ENCODE results near the gene PRRC2A. TPM values are rescaled to one million over a fixed set of nuclear protein-coding genes. Genes with fewer than 3 reads are reported as not detected.

Gene PRRC2A
- total and polyA plus RNA-seq, 4 donors: 73.7 to 157 (median 103) TPM

- peaks cover 2 to 9% (median 6%) of the 10 kb centered on the region in 5 donors for H3K4me1 ChIP-seq (ENCODE audit: control insufficient read depth in 5 of 5, insufficient read depth in 5 of 5, low read length in 5 of 5)
Measured at GRCh38 chr6:31582230-31582643, 38.3 kb upstream of the PRRC2A start, which contains the start of gene LTB. Gene LTB, minus strand, starts transcription at chr6:31582424. Its CDS starts 7 bp downstream, at chr6:31582417.

GRCh38 chr6:31585491-31585890 is 35.0 kb upstream of the PRRC2A start:
- Histone ChIP-seq H3K9me3 (ENCODE audit: control insufficient read depth in 4 of 4, insufficient read depth in 3 of 4, low read length in 3 of 4) (no peaks in the 10 kb centered on the region), H3K4me3 (no peak overlapping the region), H3K27ac (ENCODE audit: low read depth in 1 of 2, low read length in 1 of 2) (peak overlapping the region in 1 of 2 donors; percentile 43), H3K9ac (ENCODE audit: insufficient read depth in 1 of 2, low read length in 2 of 2) (no peak overlapping the region), H3K36me3 (ENCODE audit: control insufficient read depth in 4 of 4, insufficient read depth in 4 of 4, low read length in 4 of 4) (no peaks in the 10 kb centered on the region), H3K4me1 (ENCODE audit: control insufficient read depth in 5 of 5, insufficient read depth in 5 of 5, low read length in 5 of 5) (peaks cover 2 to 9% (median 6%) of the 10 kb centered on the region in 5 donors), H3K27me3 (ENCODE audit: control insufficient read depth in 3 of 3, insufficient read depth in 3 of 3, low read length in 2 of 3) (peaks cover 0 to 2% (median 0%) of the 10 kb centered on the region in 3 donors)
- ATAC-seq (ENCODE audit: insufficient read depth, low FRiP score) (no peak), DNase-seq (no peak)
- 47 to 58% methylated on average over 2 of the region's 2 CpGs for WGBS, 2 donors
- TF ChIP-seq CTCF (IDR thresholded peaks at IDR 0.05; ENCODE audit: control extremely low read depth, extremely low read depth): no peak

More at GRCh38 chr6:31582230-31582643, 38.3 kb upstream of the PRRC2A start, which contains the start of gene LTB:
- Histone ChIP-seq H3K4me3 (peak within 1 kb of the TSS; percentile 54), H3K27me3 (ENCODE audit: control insufficient read depth in 3 of 3, insufficient read depth in 3 of 3, low read length in 2 of 3) (peaks cover 0 to 2% (median 0%) of the 10 kb centered on the region in 3 donors), H3K9me3 (ENCODE audit: control insufficient read depth in 4 of 4, insufficient read depth in 3 of 4, low read length in 3 of 4) (no peaks in the 10 kb centered on the region), H3K36me3 (ENCODE audit: control insufficient read depth in 4 of 4, insufficient read depth in 4 of 4, low read length in 4 of 4) (no peaks in the 10 kb centered on the region), H3K27ac (ENCODE audit: low read depth in 1 of 2, low read length in 1 of 2) (peak within 1 kb of the TSS; percentile 27 to 65), H3K9ac (ENCODE audit: insufficient read depth in 1 of 2, low read length in 2 of 2) (peak within 1 kb of the TSS; percentile 81 to 94)
- DNase-seq (no peak), ATAC-seq (ENCODE audit: insufficient read depth, low FRiP score) (no peak)
- TF ChIP-seq CTCF (IDR thresholded peaks at IDR 0.05; ENCODE audit: control extremely low read depth, extremely low read depth): no peak
- 44 to 51% methylated on average over 3 of the region's 3 CpGs for WGBS, 2 donors

GRCh38 chr6:31586008-31586407 is 34.5 kb upstream of the PRRC2A start, which contains the start of gene LST1:
Gene LST1, plus strand, starts transcription at chr6:31586277. Its CDS starts 1,023 bp downstream, at chr6:31587300.
- no peak within 1 kb of the TSS for H3K4me3 ChIP-seq
- peaks cover 2 to 9% (median 6%) of the 10 kb centered on the region in 5 donors for H3K4me1 ChIP-seq (ENCODE audit: control insufficient read depth in 5 of 5, insufficient read depth in 5 of 5, low read length in 5 of 5)
- DNase-seq (no peak), ATAC-seq (ENCODE audit: insufficient read depth, low FRiP score) (no peak)
- no peaks in the 10 kb centered on the region for H3K9me3 ChIP-seq (ENCODE audit: control insufficient read depth in 4 of 4, insufficient read depth in 3 of 4, low read length in 3 of 4)
- no peak for TF ChIP-seq CTCF (IDR thresholded peaks at IDR 0.05; ENCODE audit: control extremely low read depth, extremely low read depth)
- H3K27me3 ChIP-seq (ENCODE audit: control insufficient read depth in 3 of 3, insufficient read depth in 3 of 3, low read length in 2 of 3): peaks cover 0 to 2% (median 0%) of the 10 kb centered on the region in 3 donors
- H3K27ac ChIP-seq (ENCODE audit: low read depth in 1 of 2, low read length in 1 of 2): peak within 1 kb of the TSS in 1 of 2 donors; percentile 75
- H3K9ac ChIP-seq (ENCODE audit: insufficient read depth in 1 of 2, low read length in 2 of 2): no peak within 1 kb of the TSS
- H3K36me3 ChIP-seq (ENCODE audit: control insufficient read depth in 4 of 4, insufficient read depth in 4 of 4, low read length in 4 of 4): no peaks in the 10 kb centered on the region
- 16 to 33% methylated on average over 1 of the region's 1 CpG for WGBS, 2 donors
